Stimulated activated CD4-positive, alpha-beta T cell treated with anti-CD3 and anti-CD28 coated beads, Interleukin-2, amount 100 ng/mL, for 24 hours (primary cell): ENCODE results near the gene ZNF654.
A peak's percentile ranks its signal among the peaks of the same experiment; 100 is the strongest.
"Not testable (repeated sequence)": the region's sequence is repeated elsewhere in the genome, so short reads cannot be mapped to it uniquely, and the experiment has no call there.

ENCODE experiments used
- DNase-seq, 2 donors: peaks; one replicate each; pipeline ENCODE4 v3.0.0-alpha.2; 2020

The ZNF654 gene

DNA sequence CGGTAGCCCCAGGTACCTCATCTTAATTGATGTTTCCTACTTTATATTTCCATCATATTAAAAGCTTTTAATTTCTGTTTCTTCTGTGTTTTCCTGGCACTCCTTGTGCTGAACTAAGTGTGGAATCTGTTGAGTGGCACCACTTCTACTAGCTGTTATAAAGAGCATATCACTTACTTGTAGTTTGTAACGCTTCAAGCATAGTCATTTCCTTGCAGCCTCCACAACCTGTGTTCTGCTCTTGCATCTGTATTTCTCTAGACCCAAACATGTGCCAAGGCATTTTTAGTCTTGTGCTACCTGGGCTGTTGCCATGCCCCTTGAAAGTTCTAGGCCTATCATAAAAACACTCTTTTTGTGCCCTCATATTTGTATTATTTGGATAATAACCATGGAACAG lies 16.0 kb downstream of the ZNF654 start:
- DNase-seq, result no peak

DNA sequence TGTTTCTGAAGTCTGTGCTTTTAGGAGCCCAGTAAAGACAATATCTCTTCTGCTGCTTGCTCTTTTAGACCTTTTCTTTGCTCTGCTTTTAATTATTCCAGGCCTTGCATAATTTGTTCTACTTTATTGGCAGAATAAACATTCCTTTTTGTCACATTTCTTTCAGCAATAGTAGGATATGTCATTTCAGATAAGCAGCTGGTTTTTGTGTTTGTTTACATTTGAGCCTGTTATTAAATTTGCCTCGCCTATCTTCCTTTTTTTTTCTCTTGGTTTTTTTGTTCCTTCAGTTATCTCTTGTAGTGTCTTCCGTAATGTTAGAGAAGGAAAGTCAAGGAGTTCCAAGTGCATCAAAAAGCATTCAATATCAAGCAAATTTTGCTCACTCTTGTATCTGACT lies 16.4 kb downstream of the ZNF654 start:
- no peak for DNase-seq

DNA sequence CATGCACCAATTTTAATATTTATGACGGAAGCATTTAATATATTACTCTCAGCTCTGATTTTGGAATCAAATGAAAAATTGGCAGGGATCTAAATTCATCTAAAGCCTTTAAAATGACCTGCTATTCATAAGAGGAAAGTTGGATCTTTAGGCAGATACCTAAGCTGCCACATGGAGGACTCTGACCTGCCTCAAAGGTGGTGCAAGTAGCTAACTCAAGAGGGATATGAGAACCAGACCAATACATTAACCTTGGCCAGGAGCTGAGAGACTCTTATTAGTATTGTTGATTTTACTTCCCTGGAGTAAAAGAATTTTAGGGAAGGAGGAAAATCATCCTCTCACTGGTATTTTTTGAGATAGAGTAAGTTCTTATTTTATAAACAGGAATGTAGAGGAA lies 17.7 kb downstream of the ZNF654 start:
- DNase-seq, result no peak

DNA sequence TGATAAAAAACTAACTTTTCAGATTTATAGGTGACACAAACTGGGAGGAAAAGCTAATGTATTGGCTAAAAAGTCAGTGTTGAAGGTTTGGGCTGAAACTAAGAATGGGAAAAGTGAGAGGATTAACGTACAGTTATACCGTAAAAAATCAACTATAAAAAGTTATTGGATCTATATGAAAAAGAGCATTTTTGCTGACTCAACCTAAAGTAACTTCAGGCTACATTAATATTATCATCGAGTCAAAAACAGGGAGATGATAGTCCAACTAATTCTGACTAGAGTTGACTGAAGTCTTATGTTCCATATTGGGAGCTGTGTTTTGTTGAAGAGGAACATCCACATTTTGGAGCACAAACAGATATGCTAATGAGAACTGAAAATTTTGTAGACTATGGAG lies 19.9 kb downstream of the ZNF654 start:
- DNase-seq, result no peak

DNA sequence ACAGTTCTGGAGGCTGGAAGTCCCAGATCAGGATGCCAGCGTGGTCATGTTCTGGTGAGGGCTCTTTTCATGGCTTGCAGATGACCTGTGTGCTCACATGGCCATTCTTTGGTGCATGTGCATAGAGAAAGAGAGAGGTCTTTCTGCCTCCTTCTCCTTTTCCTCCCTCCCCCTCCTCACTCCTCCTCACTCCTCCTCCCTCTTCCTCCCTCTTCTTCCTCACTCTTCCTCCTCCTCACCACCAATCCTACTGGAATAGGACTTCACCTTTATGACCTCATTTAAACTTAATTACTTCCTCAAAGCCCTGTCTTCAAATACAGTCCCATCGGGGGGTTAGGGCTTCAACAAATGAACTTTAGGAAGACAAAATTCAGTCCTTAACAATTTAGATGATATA lies 23.8 kb downstream of the ZNF654 start:
- no peak for DNase-seq

DNA sequence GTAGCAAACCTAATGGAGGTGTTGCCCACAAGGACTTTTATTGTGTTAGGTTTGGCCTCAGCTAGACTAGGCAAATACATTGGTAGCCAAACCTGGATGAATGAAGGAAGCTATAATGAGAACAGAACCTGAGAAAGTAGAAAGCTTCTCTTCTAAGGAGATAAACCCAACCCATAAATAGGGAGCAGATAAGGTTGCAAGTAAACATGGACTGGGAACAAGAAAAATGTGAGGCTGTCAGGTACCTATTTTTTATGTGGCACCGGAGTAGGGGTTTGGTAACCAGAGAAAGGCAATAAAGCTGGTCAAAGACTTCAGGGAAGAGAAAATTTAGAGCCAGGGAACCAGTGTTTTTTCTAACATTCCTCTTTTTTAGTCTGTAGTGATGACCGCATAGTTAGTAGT lies 25.0 kb downstream of the ZNF654 start:
- DNase-seq, result no peak

DNA sequence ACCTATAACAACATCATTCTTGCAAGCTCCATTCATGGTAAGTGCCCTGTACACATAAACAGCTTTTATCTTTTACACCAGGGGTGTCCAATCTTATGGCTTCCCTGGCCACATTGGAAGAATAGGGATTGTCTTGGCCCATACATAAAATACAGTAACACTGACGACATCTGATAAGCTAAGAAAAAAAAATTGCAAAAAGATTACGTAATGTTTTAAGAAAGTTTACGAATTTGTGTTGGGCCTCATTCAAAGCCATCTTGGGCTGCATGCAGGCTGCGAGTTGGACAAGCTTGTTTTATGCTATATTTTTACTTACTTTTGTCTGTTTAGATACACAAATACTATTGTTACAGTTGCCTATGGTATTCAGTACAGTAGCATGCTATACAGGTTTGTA lies 31.6 kb downstream of the ZNF654 start:
- no peak for DNase-seq

DNA sequence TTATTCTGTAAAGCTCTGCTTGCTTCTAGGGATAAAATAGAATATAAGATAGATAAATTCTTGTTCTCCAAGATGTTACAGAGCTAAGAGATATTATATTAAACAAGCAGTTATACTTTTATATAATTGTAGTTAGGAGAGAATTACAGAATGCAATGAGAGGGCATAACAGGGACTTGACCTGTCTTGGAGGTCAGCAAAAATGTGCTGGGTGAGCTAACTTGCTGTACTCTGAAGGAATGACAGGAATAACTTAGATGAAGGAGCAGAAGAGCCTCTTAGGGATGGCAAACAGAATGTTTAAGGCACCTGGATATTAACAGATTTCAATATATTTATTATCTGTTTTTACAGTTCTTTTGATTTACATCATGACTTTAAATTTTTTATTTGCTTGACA lies 33.2 kb downstream of the ZNF654 start:
- DNase-seq, result no peak

DNA sequence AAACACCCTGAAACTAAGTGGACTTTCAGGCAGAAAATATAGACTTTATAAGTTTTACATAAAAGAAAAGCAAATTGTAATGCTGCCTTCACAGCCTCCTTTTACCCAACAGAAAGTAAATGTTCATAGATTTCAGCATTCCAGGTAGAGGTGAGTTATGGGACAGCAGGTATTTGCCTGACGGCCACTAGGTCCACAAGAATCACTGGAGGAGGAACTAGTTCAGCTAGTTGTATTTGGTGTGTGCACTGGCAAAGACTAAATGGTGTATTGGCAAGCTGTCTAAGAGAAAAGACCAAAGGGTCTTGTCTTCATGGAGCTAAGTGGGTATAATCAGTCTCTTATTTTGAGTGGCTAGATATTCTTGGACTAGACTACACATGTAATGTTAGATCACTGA lies 34.2 kb downstream of the ZNF654 start:
- DNase-seq, result no peak

DNA sequence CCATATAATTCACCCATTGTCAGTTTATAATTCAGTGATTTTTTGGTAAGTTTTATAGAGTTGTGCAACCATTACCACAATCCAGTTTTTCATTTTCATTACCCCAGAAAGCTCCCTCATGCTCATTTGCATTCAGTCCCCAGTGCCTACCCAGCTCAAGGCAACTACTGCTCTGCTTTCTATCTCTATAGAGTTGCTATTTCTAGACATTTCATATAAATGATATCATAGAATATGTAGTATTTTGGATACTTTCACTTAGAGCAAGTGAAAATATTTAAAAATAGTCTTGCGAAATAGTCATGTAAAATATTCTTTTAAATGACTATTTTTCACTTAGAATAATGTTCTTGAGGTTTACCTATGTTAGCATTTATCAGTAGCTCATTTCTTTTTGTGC lies 42.1 kb downstream of the ZNF654 start:
- no peak for DNase-seq

DNA sequence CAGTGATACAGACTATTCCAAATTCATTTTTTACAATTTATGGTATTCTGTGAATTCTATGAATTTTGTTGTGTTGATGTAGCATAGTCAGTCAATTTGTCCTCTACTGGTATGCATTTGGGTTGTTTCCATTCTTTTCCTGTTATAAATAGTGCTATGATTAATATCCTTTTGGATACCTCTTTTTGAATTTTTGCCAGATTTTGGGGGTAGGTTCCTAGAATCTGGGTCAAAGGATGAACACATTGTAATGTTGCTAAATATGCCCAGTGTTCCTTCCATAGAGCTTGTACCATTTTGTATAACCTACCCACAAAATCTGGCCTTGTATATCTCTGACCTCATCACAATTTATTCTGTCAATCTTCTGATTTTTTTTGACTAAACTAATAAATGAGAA lies 46.3 kb downstream of the ZNF654 start:
- DNase-seq, result no peak

DNA sequence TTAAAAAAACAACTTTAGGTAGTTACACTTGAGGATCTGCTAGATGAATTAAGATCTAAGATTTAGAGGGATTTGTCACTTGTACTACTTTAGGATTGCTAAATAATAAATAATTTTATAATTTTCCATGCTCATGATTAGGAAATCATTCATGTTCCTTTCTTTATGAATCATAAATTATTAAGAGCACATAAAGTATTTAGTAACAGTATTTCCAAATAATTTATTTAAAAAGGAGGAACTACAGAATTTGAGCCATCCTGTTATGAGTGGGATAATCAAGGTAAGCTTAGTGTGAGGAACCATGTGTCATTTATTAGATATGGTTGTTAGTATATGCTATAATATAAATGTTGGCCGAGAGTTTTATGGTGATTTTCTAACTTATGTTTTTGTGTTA lies 53.2 kb downstream of the ZNF654 start:
- no peak for DNase-seq

DNA sequence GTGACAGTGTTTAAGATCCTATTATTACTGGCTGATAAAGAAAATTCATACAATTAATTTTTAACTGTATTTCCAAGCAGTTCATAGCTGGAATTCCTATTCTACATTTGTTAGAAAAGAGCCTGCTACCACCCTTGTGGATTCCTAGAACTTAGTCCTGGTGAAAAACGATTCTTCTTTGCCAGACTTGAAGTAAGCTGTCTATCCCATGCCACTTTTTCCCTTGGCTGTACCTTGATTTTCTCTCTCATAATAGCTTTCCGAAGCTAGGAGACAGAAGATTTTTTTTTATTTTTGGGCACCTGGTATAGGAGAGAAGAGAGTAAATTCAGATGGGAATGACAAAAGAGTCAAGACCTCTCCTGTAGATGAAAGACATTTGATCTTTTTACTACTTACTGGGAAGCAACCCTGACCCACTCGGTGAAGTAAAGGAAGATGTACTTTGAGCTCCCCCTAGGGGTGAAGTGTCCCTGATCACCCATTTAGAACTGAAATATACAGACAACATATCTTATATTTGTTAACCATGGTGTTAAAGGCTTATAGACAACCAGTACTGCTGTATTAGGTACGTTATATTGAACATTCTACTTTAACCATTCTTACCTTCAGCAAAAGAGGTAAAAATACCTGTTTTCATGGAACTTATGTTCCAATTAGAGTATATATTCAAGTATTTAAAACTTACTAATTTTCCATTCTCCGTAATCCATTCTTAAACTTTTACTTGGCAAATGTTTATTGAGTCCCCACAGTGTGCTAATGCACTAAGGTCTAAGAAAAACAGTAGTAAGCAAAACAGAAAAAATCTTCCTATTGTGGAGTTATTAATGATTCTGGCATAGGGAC lies 54.5 kb downstream of the ZNF654 start:
- DNase-seq, result peak; percentile 32 to 60

DNA sequence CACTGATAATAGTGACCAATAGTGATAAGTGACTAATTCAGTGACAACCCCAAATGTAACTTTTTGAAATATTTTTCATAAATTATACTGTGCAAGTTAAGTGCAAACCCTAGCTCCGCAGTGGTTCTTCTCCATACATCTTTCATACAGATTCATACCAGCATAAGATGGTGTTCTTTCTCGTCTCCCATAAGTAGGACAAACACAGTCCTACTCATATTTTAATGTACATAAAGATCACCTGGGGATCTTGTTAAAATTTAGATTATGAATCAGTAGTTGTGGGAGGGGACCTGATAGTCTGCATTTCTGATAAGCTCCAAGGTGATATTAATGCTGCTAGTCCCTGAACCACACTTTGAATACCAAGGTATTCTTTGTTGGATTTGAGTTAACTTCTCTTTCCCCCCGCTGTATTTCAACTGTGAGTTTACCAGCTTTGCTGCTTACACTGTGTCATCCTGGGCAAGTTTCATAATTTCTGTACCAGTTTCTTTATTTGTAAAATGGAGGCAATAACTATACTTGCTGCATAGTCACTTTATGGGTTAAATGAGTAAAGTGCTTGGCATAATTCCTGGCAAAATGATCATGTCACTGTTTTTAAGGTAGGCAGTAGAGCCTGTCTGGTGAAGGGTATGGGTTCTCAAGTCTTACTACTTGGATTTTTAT lies 56.0 kb downstream of the ZNF654 start:
- no peak for DNase-seq

DNA sequence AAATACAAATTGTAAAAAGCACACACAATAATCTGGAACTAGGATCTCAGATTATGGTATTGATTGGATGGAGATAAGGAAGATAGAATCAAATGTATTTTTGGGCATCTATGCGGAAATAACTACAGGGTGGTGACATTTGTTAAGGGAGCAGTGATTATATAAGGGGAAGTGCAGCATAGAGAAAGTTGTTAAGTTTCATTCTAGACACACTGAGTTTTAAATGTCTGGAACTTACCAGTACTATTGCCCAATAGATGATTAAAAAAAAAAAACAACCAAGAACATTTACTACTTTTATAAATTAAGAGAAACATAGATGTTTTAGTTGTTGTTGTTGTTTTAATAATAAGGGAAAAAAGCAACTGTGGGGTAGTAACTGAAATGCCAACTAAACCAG lies 58.6 kb downstream of the ZNF654 start:
- DNase-seq, result no peak

DNA sequence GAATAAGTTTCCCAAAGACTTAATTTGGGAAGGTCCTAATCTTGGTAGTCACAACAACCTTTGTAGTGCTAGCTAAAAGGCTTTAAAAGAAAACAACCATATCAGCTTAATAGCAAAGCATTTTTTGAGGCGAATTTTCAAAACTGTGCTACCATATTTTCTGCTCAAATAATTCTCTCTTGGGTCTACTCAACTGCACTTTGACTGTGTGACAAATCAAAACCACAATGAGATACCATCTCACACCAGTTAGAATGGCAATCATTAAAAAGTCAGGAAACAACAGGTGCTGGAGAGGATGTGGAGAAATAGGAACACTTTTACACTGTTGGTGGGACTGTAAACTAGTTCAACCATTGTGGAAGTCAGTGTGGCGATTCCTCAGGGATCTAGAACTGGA lies 59.5 kb downstream of the ZNF654 start:
- not testable (repeated sequence) for DNase-seq

DNA sequence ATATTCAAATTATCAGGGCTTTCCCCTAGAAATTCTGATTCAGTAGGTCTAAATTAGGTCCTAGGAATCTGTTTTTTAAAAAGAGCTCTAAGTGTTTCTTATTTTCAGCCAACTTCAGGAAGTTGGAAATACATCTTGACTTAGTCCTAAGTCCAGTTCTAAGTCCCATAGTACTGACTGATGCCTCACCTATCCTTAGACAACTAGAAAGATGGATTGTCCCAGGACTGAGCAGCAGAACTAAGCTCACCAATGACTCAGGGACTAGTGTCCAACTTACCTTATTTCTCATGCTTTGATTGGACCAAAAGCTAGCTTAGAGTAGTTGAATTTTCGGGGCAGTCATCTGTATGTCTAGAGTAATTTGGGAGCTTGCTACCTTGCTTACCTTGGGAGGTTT lies 64.5 kb downstream of the ZNF654 start:
- no peak for DNase-seq

DNA sequence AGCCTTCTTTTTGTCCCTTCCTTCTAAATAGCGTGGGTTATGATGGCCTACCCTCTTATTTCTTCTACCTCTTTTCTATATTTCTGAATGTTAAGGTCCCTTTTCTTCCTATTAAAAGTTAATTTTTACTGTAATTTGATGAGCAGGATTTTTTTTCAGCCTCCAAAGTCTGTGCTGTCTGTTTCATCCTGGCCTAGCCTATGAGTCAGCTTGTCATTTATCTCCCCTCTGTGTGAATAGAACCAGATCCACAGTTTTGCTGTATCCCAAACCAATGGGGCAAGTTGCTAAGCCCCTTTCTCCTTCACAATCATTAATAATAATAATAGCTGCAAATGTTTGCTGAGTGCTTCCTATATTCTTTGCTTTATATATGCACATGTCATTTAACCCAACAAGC lies 72.6 kb downstream of the ZNF654 start:
- no peak for DNase-seq

DNA sequence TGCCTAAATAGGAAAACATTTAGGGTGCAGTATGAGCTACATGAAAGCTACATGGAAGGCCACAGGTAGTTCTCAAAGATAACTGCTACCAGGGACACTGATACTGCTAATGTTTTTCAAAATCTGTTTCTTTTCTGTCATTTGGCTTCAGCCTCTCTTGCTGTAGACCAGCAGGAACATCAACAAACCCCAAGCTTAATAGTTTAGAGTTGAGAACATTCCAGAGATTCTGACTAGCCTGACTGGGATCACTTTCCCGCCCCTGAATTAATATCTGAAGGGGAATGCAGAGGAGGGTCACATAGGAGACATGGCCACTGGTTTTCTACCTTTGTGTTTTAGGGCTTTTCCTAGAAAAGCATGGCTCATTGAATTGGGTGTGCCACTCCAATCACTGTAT lies 73.8 kb downstream of the ZNF654 start:
- no peak for DNase-seq

DNA sequence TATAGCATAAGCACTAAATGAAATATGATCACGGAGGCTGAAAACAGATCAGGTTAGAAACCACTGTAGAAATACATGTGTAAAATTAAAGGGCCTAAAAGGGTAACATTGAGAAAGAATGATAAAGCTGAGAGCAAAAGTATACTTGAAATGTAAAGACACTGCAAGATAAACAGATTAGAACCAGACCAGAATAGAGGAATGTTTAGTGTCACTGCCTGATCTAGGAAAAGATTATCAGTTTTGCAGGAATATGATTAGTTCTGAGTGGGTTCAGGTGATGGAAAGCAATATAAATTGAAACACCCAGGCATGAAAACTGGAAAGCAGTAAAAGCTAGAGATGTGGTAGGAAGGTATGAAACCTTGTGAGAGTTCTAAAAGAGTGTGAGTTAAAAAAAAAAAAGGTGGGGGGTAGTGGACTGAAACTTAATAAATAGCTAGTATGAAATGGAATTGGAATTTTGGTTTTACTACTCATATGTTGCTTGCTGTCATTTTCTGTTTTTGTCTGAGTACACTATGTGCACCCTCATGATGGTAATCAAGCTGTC lies 74.7 kb downstream of the ZNF654 start:
- no peak for DNase-seq

DNA sequence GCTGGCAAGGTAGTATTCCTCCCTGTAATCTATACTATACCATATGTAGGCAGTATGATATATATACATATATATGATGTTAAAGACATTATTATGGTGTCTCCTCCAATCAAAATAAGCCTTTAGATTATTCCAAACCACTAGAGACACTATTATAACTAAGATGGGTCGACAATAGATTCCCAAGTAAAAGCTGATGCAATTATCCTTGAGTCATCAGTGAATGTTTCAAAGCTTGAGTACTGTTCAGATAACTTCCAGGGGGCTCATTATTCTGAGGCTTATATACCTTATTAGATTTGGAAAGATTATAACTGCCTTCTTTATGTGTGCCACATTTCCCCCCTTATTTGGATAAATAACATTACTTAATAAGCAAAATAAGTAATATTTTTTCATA lies 78.8 kb downstream of the ZNF654 start:
- no peak for DNase-seq

DNA sequence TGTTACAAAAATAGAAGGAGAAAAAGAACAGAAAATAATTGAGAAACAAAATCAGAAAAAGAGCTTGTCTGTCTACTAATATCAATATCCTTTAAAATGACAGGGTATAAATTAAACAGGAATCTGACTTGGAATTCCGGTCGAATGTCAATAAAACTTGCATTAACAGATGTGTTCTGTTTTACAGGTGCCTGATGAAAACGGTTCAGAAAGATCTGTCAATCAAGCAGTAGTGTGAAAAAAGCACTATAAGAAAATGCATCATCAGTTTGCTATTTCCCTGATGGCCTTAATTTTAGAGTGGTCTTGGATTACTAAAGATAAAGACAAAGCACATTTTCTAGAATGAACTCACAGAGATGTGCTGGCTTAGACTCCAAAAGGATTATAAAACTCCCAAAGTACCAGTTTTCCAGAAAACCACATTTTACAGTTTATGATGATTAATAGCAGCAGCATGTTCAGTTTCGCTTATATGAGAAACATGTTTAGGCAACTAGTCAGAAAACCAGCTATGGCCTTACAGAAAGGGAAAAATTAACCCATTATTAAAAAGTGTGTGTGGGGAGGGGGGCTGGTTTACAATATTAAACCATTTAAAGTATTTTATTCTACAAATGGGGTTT lies 82.5 kb downstream of the ZNF654 start:
- DNase-seq, result no peak

DNA sequence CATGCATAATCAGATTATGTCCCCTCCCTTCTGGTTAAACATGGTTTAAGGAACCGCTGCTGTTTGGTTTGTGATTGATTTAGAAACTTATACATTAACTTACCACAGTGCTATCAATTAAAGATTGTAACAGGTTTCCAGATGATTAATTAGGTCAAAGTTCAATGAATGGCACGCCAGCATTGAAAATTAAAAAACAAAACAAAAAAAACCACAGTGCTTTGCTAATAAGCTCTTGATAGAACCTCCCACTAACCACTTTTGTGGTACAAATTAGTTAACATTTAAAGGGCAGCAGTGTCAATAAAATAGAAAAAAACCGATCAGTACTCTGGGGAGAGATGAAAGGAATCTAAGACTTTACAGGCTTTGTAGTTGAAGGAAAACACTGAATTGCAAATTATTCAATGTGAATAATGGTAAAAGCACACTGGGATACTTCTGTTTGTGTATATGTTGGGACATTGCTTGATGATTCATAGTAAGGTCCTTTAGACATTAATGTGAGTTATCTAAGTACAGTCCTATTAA lies 83.1 kb downstream of the ZNF654 start:
- no peak for DNase-seq

DNA sequence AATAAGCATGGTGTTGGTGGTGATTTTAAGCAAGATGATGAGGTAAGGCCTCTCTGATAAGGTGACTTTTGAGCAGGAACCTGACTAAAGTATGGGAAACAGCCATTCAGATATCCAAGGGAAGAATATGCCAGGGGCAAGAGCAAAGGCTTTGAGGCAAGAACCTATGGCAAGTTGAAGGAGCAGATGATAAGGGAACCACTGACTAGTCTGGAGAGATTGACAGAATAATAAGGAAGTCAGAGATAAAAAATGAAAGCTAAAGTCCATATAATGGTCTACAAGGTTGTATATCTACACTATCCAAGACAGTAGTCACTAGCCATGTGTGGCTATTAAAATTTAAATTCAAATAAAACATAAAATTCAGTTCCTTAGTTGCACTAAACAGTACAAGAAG lies 88.2 kb downstream of the ZNF654 start:
- no peak for DNase-seq
